Thymus (tissue), 11 donors: ENCODE data around the gene CWF19L2. TPM values are rescaled to one million over a fixed set of nuclear protein-coding genes. Genes with fewer than 3 reads are reported as not detected.

Source experiments
- DNase-seq, 9 donors: peaks; one replicate each; pipeline ENCODE4 v3.0.0-alpha.2; 2013; ENCODE audit warnings: low spot score in 9 of 9, low read depth in 6 of 9, missing footprints in 1 of 9
- H3K27ac ChIP-seq, 2 donors: one replicate each; pipeline ENCODE4 v1.5.1; 2013; ENCODE audit warnings: control low read depth in 1 of 2, low read depth in 1 of 2, low read length in 1 of 2, mild to moderate bottlenecking in 1 of 2, moderate library complexity in 1 of 2
- H3K27me3 ChIP-seq, 2 donors: one replicate each; pipeline ENCODE4 v1.5.1; 2013; ENCODE audit warnings: low read length in 1 of 2; ENCODE audit not compliant: control insufficient read depth in 2 of 2, insufficient read depth in 1 of 2
- H3K36me3 ChIP-seq, 2 donors: one replicate each; pipeline ENCODE4 v1.5.1; 2013; ENCODE audit warnings: low read length in 1 of 2, mild to moderate bottlenecking in 1 of 2, moderate library complexity in 1 of 2; ENCODE audit not compliant: control insufficient read depth in 2 of 2, insufficient read depth in 2 of 2
- H3K4me1 ChIP-seq, 2 donors: one replicate each; pipeline ENCODE4 v1.5.1; 2013; ENCODE audit warnings: low read length in 2 of 2; ENCODE audit not compliant: control insufficient read depth in 2 of 2, insufficient read depth in 2 of 2
- H3K4me3 ChIP-seq, 2 donors: one replicate each; pipeline ENCODE4 v1.5.1; 2013; ENCODE audit warnings: low read length in 2 of 2, control low read depth in 1 of 2, mild to moderate bottlenecking in 1 of 2
- H3K9me3 ChIP-seq, 2 donors: one replicate each; pipeline ENCODE4 v1.5.1; 2013; ENCODE audit warnings: low read length in 1 of 2, mild to moderate bottlenecking in 1 of 2; ENCODE audit not compliant: control insufficient read depth in 2 of 2, insufficient read depth in 1 of 2
- WGBS: extraction: QIAGEN DNeasy Blood & Tissue Kit; methylation state at CpG from one replicate; pipeline ENCODE4 v1.1.7; 2013; 5-methylcytosine and 5-hydroxymethylcytosine counted together
- polyA plus RNA-seq: library from polyadenylated mRNA; stranded (reverse); fragments of 200-250 nt; gene quantifications from one replicate; pipeline ENCODE4 v1.2.3, GENCODE V29; 2013
- total RNA-seq: library from RNA; stranded (reverse); fragments of 120-200 nt; gene quantifications from one replicate; pipeline ENCODE4 v1.2.4, GENCODE V29; 2013
- donor health status: healthy.

CWF19L2 gene
- total and polyA plus RNA-seq, 2 donors, result 12.1 to 20.4 TPM

DNA sequence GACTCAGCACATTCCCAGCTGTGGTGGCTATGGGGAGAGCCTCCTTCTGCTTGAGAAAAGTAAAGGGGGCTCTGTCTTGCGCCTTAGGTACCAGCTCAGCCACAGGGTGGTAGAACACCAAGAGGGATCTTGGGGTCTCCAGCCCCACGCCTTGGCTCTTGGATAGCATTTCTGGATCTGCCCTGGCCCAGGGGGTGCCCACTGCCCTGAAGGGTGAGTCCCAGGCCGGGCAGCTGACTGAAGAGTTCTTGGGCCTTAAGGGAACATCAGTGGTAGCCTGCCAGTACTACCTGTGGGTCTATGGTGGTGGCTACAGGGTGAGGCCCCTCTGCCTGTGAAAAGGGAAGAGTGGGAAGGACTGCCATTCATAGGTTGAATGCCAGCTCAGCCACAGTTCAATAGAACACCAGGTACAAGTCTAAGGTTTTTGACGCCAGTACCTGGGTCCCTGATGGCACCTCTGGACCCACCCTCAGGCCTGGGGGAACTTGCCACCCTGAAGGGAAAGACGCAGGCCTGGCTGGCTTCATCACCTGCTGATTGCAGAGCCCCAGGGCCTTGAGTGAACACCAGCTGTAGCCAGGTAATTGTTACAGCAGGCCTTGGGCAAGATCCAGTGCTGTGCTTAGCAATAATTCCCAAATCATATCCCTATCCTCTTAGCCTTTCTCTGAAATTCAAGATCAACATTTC is 3.9 kb downstream of the CWF19L2 start:
- Histone ChIP-seq H3K4me3 (no peak overlapping the region), H3K27me3 (no peaks in the 10 kb centered on the region), H3K27ac (no peak overlapping the region), H3K9me3 (no peaks in the 10 kb centered on the region), H3K36me3 (peaks cover 15% of the 10 kb centered on the region in 2 donors), H3K4me1 (peaks cover 2 to 3% of the 10 kb centered on the region in 2 donors)
- 98% methylated on average over 5 of the region's 5 CpGs for WGBS
- DNase-seq, result no peak

DNA sequence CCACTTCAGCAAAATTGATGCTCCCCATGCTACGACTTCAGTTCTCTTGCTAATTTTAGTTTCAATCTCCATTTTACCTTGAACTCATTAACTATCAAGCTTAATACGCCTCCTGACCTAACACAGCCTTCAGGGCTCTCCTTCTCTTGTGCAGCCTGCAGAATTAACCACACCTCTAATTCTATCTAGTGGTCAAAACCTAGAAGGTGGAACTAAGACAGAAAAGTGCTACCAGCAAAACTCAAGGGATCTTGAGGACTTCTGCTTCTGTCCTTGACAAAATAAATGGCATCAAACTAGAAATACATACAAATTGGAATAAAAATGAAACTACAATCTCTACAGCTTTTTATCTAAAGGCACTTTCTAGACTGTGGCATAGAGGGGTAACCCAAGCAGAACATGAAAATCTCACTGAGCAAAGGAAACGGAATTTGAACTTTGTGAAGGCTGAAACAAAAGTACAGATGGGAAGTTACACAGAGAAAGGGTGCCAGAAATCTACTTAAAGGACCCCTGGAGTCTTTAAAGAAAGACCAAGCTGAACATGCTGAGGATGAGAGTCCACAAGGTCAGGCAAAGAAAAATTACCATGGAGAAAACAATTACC is 10.7 kb downstream of the CWF19L2 start:
- WGBS, result 95% methylated on average over 3 of the region's 3 CpGs
- Histone ChIP-seq H3K4me3 (no peak overlapping the region), H3K27me3 (no peaks in the 10 kb centered on the region), H3K27ac (no peak overlapping the region), H3K4me1 (no peaks in the 10 kb centered on the region), H3K36me3 (peaks cover 0 to 21% of the 10 kb centered on the region in 2 donors), H3K9me3 (no peaks in the 10 kb centered on the region)
- DNase-seq, result no peak

DNA sequence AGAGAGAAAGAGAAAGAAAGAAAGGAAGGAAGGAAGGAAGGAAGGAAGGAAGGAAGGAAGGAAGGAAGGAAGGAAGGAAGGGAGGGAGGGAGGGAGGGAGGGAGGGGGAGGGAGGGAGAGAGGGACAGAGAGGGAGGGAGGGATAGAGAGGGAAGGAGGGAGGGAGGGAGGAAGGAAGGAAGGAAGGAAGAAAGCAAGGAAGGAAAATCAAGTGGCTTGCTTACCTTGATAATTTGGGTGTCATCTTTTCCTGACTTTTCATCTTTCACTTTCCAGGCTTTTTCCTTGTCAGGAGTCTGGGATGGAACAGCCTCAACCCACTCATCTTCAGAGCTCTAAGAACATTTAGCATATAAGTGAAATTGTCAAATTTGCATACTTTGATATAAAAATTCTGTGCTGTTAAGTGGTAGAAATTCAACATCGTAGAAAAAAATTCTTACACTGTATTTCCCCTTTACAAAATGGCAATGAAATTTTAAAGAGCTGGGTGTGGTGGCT is 14.9 kb downstream of the CWF19L2 start:
- Histone ChIP-seq H3K36me3 (peaks cover 9 to 45% of the 10 kb centered on the region in 2 donors), H3K27me3 (no peaks in the 10 kb centered on the region), H3K4me1 (no peaks in the 10 kb centered on the region), H3K9me3 (no peaks in the 10 kb centered on the region), H3K27ac (no peak overlapping the region), H3K4me3 (no peak overlapping the region)
- no peak for DNase-seq
- 100% methylated on average over 1 of the region's 1 CpG for WGBS

DNA sequence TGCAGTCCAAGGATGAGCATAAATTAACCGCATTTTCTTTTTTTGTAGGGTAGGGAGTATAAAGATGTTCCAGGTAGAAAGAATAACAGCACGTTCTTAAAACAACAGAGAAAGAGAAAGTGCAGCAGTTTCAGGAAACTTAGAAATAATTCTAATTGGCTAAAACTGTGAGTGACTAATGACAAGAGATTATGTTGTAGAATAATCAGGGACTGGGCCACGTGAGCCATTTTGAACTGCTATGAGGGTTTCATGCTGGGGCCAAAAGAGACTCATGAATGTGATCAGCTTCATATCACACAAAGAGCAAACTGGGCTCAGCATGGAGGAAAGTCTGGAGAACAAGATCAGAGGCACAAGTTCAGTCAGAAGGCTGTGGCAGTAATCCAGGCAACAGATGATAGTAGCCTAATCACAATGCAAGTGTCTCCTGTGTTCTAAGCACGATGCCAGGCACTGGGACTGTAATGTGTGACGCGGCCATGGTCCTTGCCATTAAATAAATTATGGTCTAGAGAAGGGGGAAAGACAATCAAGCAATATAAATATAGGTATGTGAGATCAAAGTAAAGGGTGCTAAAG is 17.9 kb downstream of the CWF19L2 start:
- Histone ChIP-seq H3K4me1 (no peaks in the 10 kb centered on the region), H3K27ac (no peak overlapping the region), H3K9me3 (no peaks in the 10 kb centered on the region), H3K36me3 (peaks cover 9 to 30% of the 10 kb centered on the region in 2 donors), H3K4me3 (no peak overlapping the region), H3K27me3 (no peaks in the 10 kb centered on the region)
- 97% methylated on average over 6 of the region's 6 CpGs for WGBS
- no peak for DNase-seq

DNA sequence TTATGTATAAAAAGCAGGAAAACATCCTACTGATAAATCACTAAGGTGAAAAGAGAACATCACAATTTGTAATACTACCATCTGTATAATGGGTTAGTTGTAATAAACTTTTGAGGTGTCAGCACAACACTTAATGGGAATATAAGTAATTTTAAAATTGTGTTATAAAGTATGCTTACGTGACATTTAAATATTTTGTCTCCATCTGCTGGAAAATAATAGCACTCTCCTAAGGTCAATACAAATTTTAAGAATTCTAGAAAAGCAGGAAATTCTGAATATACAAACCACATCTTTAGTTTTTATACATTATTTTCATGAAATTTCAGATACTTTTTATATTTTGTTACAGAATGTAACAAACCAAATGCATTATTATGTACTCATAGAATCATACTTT is 19.5 kb downstream of the CWF19L2 start:
- 98% methylated on average over 1 of the region's 1 CpG for WGBS
- Histone ChIP-seq H3K4me3 (no peak overlapping the region), H3K9me3 (no peaks in the 10 kb centered on the region), H3K27ac (no peak overlapping the region), H3K27me3 (no peaks in the 10 kb centered on the region), H3K36me3 (peaks cover 9 to 30% of the 10 kb centered on the region in 2 donors), H3K4me1 (no peaks in the 10 kb centered on the region)
- DNase-seq, result no peak

DNA sequence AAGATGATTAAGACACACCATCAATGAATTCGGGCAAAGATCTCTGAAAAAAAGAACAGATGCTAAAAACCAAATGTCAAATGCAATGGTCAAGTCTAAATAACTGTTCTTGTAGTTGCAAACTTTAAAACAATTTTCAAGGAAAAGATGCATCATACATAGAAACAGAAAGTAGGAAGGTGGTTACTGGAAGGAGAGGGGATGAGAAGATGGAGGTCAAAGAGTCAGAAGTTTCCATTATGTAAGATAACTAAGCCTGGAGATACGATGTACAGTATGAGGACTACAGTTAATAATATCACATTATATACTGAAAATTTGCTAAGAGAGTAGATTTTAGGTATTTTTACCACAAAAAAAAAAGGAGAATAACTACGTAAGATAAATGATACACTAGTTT is 27.1 kb downstream of the CWF19L2 start:
- no peaks in the 10 kb centered on the region for H3K9me3 ChIP-seq
- H3K27ac ChIP-seq, result no peak overlapping the region
- H3K36me3 ChIP-seq, result peaks cover 4 to 18% of the 10 kb centered on the region in 2 donors
- H3K4me1 ChIP-seq, result no peaks in the 10 kb centered on the region
- no peak for DNase-seq
- WGBS, result 99% methylated on average over 3 of the region's 3 CpGs
- no peak overlapping the region for H3K4me3 ChIP-seq
- H3K27me3 ChIP-seq, result no peaks in the 10 kb centered on the region

DNA sequence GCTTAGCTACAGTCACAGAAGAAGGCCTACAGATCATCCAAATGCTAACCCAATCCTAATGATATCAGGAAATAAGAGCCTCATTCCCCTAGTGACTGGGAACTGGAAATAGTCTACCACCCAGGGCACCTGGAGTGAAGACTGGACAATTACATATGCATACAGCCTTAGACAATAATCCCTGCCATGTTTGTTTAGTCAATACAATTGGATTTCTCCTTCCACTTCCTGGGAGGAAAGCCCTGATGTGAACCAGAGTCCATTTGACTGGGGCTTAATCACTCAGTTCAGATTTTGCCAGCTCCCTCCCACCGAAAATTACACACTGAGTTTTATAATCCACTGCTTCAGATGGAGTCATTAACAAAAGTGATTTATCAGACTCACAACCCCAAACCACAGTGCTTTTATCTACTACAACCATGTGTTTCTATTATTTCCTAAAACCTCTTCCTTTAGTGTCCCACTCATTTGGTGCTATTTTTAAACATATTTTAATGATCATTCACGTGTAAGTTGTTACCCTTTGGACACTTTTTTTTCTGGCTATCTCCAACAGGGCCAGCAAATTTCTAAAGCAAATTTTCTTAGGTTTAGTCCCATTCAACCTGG is 29.9 kb downstream of the CWF19L2 start:
- Histone ChIP-seq H3K27ac (no peak overlapping the region), H3K4me3 (no peak overlapping the region), H3K9me3 (no peaks in the 10 kb centered on the region), H3K36me3 (peaks cover 4 to 17% of the 10 kb centered on the region in 2 donors), H3K27me3 (no peaks in the 10 kb centered on the region), H3K4me1 (no peaks in the 10 kb centered on the region)
- no peak for DNase-seq
- 63% methylated on average over 2 of the region's 2 CpGs for WGBS

DNA sequence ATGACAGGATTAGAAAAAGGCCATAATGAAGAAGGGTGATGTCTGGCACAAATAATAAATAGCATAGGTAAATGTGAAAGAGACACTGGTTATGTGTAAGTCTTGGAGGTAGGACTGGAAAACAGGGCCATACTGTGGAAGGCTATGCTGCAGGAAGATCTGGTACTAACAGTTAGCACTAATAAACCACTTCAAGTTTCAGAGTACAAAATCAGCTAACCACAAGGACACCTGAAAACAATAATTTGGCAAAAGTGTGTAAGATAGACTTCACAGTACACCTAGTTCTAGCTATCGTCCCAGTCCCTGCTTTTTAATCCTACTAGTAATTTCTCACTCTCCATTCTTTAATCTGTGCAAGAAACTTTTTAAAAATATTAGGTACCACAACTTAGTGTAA is 44.3 kb downstream of the CWF19L2 start:
- Histone ChIP-seq H3K9me3 (no peaks in the 10 kb centered on the region), H3K4me3 (no peak overlapping the region), H3K27me3 (no peaks in the 10 kb centered on the region), H3K4me1 (no peaks in the 10 kb centered on the region), H3K27ac (no peak overlapping the region), H3K36me3 (peaks cover 3 to 12% of the 10 kb centered on the region in 2 donors)
- WGBS, result 83% methylated on average over 1 of the region's 1 CpG
- no peak for DNase-seq

DNA sequence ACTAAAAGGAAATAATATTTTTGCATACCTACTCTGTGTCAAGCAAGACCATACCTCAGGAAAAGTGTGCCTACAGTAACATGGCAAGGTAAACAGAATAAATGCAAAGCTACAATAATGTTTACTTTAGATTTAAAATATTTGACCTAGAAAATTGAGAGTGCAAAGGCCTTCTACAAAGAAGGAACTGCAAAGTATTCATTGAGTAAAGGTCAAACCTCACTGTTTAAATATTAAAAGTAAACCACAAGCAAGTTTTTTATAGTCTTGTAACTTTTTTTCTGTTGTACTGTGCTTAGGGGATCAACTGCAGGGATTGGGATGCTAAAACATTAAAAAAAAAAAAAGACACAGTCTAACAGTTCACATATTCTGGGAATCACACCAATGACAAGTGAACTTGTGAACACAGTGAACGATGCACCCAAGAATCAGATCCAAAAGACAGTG is 48.8 kb downstream of the CWF19L2 start:
- no peak for DNase-seq
- Histone ChIP-seq H3K4me3 (no peak overlapping the region), H3K9me3 (no peaks in the 10 kb centered on the region), H3K4me1 (no peaks in the 10 kb centered on the region), H3K27me3 (no peaks in the 10 kb centered on the region), H3K27ac (no peak overlapping the region), H3K36me3 (peaks cover 2 to 5% of the 10 kb centered on the region in 2 donors)
- WGBS, result 100% methylated on average over 1 of the region's 1 CpG
